Neuronal stem cell (in vitro differentiated cells): ENCODE results near the gene DDX42.
A peak's percentile ranks its signal among the peaks of the same experiment; 100 is the strongest.

Experiments
- DNase-seq: peaks from one replicate; pipeline ENCODE4 v3.0.0-alpha.2; 2013; ENCODE audit warnings: low spot score
- H2AFZ ChIP-seq: one replicate; pipeline ENCODE4 v1.6.1; 2013; ENCODE audit warnings: mild to moderate bottlenecking, low read length, inconsistent platforms
- H2AK5ac ChIP-seq: 2 replicates; pipeline ENCODE4 v1.6.1; 2013; ENCODE audit warnings: low read depth, mild to moderate bottlenecking, inconsistent platforms, low read length, moderate library complexity, mixed read lengths
- H2BK120ac ChIP-seq: 2 replicates; pipeline ENCODE4 v1.6.1; 2013; ENCODE audit warnings: low read depth, mild to moderate bottlenecking, inconsistent platforms, low read length, moderate library complexity, mixed read lengths
- H2BK12ac ChIP-seq: one replicate; pipeline ENCODE4 v1.6.1; 2013; ENCODE audit warnings: low read length, inconsistent platforms
- H2BK15ac ChIP-seq: 2 replicates; pipeline ENCODE4 v1.6.1; 2013; ENCODE audit warnings: mild to moderate bottlenecking, low read length, inconsistent platforms, mixed read lengths
- H2BK5ac ChIP-seq: one replicate; pipeline ENCODE4 v1.6.1; 2013; ENCODE audit warnings: inconsistent platforms, mild to moderate bottlenecking, low read length, moderate library complexity
- H3K14ac ChIP-seq: one replicate; pipeline ENCODE4 v1.6.1; 2013; ENCODE audit warnings: low read length, inconsistent platforms
- H3K18ac ChIP-seq: 2 replicates; pipeline ENCODE4 v1.6.1; 2013; ENCODE audit warnings: low read length, inconsistent platforms
- H3K23ac ChIP-seq: 2 replicates; pipeline ENCODE4 v1.6.1; 2013; ENCODE audit warnings: low read depth, mild to moderate bottlenecking, mixed read lengths, low read length, inconsistent platforms; ENCODE audit not compliant: poor library complexity
- H3K27ac ChIP-seq: replicated peaks from 3 replicates; pipeline ENCODE4 v1.5.1; 2013; ENCODE audit warnings: low read length, inconsistent platforms
- H3K27me3 ChIP-seq, 3 experiments: 2 replicates each; pipeline ENCODE4 v1.6.1; 2013; ENCODE audit warnings: low read length in 3 of 3, mild to moderate bottlenecking in 2 of 3, inconsistent platforms in 1 of 3, low read depth in 1 of 3, mixed read lengths in 1 of 3, moderate library complexity in 1 of 3; ENCODE audit not compliant: control insufficient read depth in 3 of 3, insufficient read depth in 3 of 3
- H3K36me3 ChIP-seq, 2 donors: replicated peaks in 1 of 2; 2 replicates each; pipeline ENCODE4 v1.6.1; 2013; ENCODE audit warnings: low read length in 2 of 2; ENCODE audit not compliant: control insufficient read depth in 2 of 2, insufficient read depth in 2 of 2
- H3K4ac ChIP-seq: 2 replicates; pipeline ENCODE4 v1.6.1; 2013; ENCODE audit warnings: inconsistent platforms, mild to moderate bottlenecking, low read length, moderate library complexity
- H3K4me1 ChIP-seq, 2 donors: 1 replicate in 1 of 2; 2 replicates in 1 of 2; pipeline ENCODE4 v1.6.1; 2013; ENCODE audit warnings: low read length in 2 of 2, low read depth in 1 of 2; ENCODE audit not compliant: control insufficient read depth in 2 of 2, insufficient read depth in 1 of 2
- H3K4me2 ChIP-seq: one replicate; pipeline ENCODE4 v1.6.1; 2013; ENCODE audit warnings: mild to moderate bottlenecking, low read length, inconsistent platforms; ENCODE audit not compliant: insufficient read depth, poor library complexity, severe bottlenecking
- H3K4me3 ChIP-seq, 2 donors: 2 replicates each; pipeline ENCODE4 v1.5.1; 2013; ENCODE audit warnings: low read length in 2 of 2, mild to moderate bottlenecking in 2 of 2, inconsistent platforms in 1 of 2, moderate library complexity in 1 of 2
- H3K79me1 ChIP-seq: one replicate; pipeline ENCODE4 v1.6.1; 2013; ENCODE audit warnings: low read depth, mild to moderate bottlenecking, inconsistent platforms, low read length, moderate library complexity
- H3K9ac ChIP-seq: one replicate; pipeline ENCODE4 v1.6.1; 2013; ENCODE audit warnings: mild to moderate bottlenecking, low read depth, low read length, inconsistent platforms; ENCODE audit not compliant: poor library complexity
- H3K9me3 ChIP-seq, 2 donors: replicated peaks in 1 of 2; 2 replicates each; pipeline versions ENCODE3 to v1.6.1; 2013; ENCODE audit warnings: low read length in 2 of 2, mild to moderate bottlenecking in 2 of 2, inconsistent platforms in 1 of 2, low read depth in 1 of 2, mixed read lengths in 1 of 2, moderate library complexity in 1 of 2; ENCODE audit not compliant: control insufficient read depth in 2 of 2, insufficient read depth in 1 of 2
- H4K8ac ChIP-seq: one replicate; pipeline ENCODE4 v1.6.1; 2013; ENCODE audit warnings: low read depth, mild to moderate bottlenecking, inconsistent platforms, low read length, moderate library complexity
- H4K91ac ChIP-seq: one replicate; pipeline ENCODE4 v1.6.1; 2013; ENCODE audit warnings: low read length, low read depth, mild to moderate bottlenecking, inconsistent platforms; ENCODE audit not compliant: poor library complexity
- WGBS, 2 donors: extraction: QIAGEN DNeasy Blood & Tissue Kit; methylation state at CpG; one replicate each; pipeline ENCODE4 v1.1.7; 2013; ENCODE audit warnings: missing lambda C conversion rate in 2 of 2, mixed read lengths in 1 of 2; ENCODE audit not compliant: insufficient read length in 2 of 2, insufficient replicate concordance in 1 of 2; ENCODE audit errors: extremely low coverage in 2 of 2; 5-methylcytosine and 5-hydroxymethylcytosine counted together

The DDX42 gene

DNA sequence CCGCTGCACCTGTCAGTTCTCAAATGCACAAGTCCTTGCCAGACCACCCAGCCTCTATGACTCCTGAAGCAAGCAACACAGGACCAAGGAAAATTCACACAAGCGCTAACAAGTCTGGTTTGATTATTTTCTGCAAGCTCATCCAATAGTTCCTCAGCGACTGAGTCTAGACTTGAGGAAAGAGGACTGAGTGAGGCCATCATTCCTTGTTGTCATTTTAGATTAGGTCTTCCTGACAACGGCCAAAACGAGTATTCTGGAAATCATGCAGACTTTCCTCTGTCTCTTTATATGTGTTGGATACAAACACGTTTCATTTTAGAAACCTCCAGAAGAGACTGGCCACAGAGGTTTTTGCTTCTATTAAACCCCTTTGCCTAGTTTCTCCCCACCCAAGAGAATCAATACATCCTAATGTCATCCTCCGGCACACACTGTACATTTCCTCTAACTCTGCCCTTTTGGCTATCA lies 1.1 kb upstream of the DDX42 start:
- Histone ChIP-seq H3K27me3 (no peaks in the 10 kb centered on the region), H2BK15ac (no peak overlapping the region), H3K9ac (peak overlapping the region; percentile 93), H3K27ac (peak overlapping the region; percentile 83), H3K9me3 (no peaks in the 10 kb centered on the region), H3K4me2 (peak overlapping the region; percentile 69), H4K91ac (no peak overlapping the region), H3K4me1 (peaks cover 3 to 6% of the 10 kb centered on the region in 2 donors), H4K8ac (no peak overlapping the region), H3K18ac (no peak overlapping the region), H3K36me3 (peaks cover 4 to 43% of the 10 kb centered on the region in 2 donors), H2BK12ac (no peak overlapping the region), H2AFZ (peak overlapping the region; percentile 85), H2AK5ac (no peak overlapping the region), H3K23ac (no peak overlapping the region), H3K79me1 (peaks cover 5% of the 10 kb centered on the region), H3K4ac (no peak overlapping the region), H3K14ac (no peak overlapping the region), H3K4me3 (peak overlapping the region; percentile 84 to 98), H2BK120ac (no peak overlapping the region), H2BK5ac (no peak overlapping the region)
- no peak for DNase-seq
- no CpG with 5 or more reads among the region's 7 CpGs for WGBS, 2 donors

DNA sequence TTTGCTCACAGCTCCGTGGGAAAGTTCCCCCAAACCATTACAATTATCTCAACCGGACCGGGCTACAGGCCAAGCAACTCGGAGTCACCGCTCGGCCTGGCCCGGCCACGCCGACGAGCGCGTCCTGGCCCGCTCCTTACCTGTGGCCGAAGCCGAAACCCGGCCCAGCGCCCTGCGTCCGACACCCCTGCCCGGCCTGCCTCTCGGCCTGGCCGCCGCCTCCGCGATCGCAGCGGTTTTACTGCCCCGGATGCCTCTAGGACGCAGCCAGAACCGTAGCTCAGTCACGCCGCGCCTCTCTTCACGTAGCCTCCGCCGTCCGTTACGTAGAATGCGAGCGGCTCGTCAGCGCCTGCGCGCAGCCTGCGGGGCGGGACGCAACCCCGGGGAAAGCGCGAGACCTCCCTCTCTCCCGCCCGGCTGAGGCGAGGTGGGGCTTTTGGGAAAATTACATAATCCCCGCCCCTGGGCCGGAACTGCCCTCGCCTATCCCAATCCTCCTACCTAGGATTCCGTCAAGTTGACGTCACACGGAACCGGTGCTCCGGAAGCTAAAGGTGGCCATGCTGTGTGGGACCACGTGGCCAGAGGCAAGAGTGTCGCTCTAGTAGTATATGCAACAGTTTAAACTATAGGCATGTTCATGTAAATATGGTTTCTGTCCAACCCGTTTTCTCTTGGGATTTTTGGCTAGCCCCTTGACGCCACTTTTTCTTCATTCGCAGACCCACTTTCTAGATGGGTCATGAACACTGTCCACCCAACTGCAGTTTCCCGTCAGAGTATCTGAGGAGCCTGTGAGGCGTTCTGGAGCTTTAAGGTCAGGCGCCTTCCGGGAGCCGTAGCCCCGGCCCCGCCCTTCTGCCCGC lies 464 bp upstream of the DDX42 start, which contains the start of gene CCDC47:
TSS of gene CCDC47 (minus strand) at position 326 of the 869 bp plus-strand sequence. CDS start 7,422 bp downstream, outside the sequence.
- peak within 1 kb of the TSS; percentile 92 for H3K23ac ChIP-seq
- peaks cover 6 to 43% of the 10 kb centered on the region in 2 donors for H3K36me3 ChIP-seq
- H4K8ac ChIP-seq, result no peak within 1 kb of the TSS
- peak within 1 kb of the TSS; percentile 84 to 99 for H3K4me3 ChIP-seq
- H4K91ac ChIP-seq, result peak within 1 kb of the TSS; percentile 65
- H3K14ac ChIP-seq, result peak within 1 kb of the TSS; percentile 86
- H3K9ac ChIP-seq, result peak within 1 kb of the TSS; percentile 93
- H2AFZ ChIP-seq, result peak within 1 kb of the TSS; percentile 85
- peaks cover 5% of the 10 kb centered on the region for H3K79me1 ChIP-seq
- no peak within 1 kb of the TSS for H2BK12ac ChIP-seq
- DNase-seq, result peak; percentile 99
- no peak within 1 kb of the TSS for H2BK120ac ChIP-seq
- H3K18ac ChIP-seq, result peak within 1 kb of the TSS; percentile 99
- H2BK15ac ChIP-seq, result peak within 1 kb of the TSS; percentile 62
- H2AK5ac ChIP-seq, result peak within 1 kb of the TSS; percentile 21
- no peaks in the 10 kb centered on the region for H3K27me3 ChIP-seq
- H3K9me3 ChIP-seq, result no peaks in the 10 kb centered on the region
- no peak within 1 kb of the TSS for H3K4ac ChIP-seq
- H2BK5ac ChIP-seq, result peak within 1 kb of the TSS; percentile 73
- H3K4me2 ChIP-seq, result peak within 1 kb of the TSS; percentile 75
- no CpG with 5 or more reads among the region's 74 CpGs for WGBS, 2 donors
- peak within 1 kb of the TSS; percentile 94 for H3K27ac ChIP-seq
- peaks cover 3 to 6% of the 10 kb centered on the region in 2 donors for H3K4me1 ChIP-seq

DNA sequence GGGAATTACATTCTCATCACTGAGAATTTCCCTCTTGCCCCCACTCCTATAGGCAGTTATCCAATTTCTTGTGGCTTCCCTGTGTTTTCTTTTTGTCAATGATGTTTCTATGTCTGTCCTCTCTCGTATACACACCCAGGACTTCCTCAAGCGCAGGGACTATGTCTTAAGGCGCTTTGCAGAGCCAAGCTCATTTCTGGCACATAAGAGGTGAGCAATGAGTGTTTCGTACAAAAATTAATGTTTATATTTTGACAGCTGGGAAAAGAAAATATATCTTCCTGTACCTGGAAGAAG lies 947 bp downstream of the DDX42 start:
- Histone ChIP-seq H3K4ac (no peak overlapping the region), H3K27ac (no peak overlapping the region), H2AFZ (no peak overlapping the region), H2BK120ac (no peak overlapping the region), H2BK5ac (no peak overlapping the region), H3K4me3 (peak overlapping the region; percentile 84 to 99), H2AK5ac (no peak overlapping the region), H3K4me1 (peaks cover 3 to 6% of the 10 kb centered on the region in 2 donors), H3K4me2 (peak overlapping the region; percentile 75), H3K9ac (no peak overlapping the region), H3K18ac (no peak overlapping the region), H3K23ac (no peak overlapping the region), H2BK15ac (no peak overlapping the region), H3K14ac (no peak overlapping the region), H3K36me3 (peaks cover 6 to 48% of the 10 kb centered on the region in 2 donors), H4K8ac (no peak overlapping the region), H2BK12ac (no peak overlapping the region), H3K79me1 (peaks cover 5% of the 10 kb centered on the region), H3K27me3 (no peaks in the 10 kb centered on the region), H4K91ac (no peak overlapping the region), H3K9me3 (no peaks in the 10 kb centered on the region)
- WGBS, 2 donors, result no CpG with 5 or more reads among the region's 4 CpGs
- no peak for DNase-seq

DNA sequence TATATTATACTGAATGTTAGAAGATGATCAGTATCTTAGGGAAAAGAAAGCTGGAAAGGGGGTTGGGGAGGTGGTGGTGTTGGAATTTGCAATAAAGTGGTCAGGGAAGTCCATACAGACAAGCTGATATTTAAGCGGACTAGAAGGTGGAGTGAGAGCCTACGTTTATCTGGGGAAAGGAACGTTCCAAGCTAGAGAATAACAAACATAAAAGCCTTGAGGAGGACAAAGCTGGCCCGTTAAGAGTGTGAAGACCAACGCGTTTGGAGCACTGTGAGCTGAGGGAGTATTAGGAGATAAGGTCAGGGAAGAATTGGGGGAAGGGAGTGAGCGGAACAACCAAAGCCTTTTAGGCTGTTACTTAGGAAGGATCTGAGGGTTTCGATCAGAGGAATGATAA lies 1.4 kb downstream of the DDX42 start:
- Histone ChIP-seq H2AK5ac (no peak overlapping the region), H3K4me3 (peak overlapping the region; percentile 84 to 99), H4K8ac (no peak overlapping the region), H3K18ac (no peak overlapping the region), H3K27me3 (no peaks in the 10 kb centered on the region), H3K79me1 (peaks cover 5% of the 10 kb centered on the region), H2BK120ac (no peak overlapping the region), H3K4me1 (peaks cover 3 to 6% of the 10 kb centered on the region in 2 donors), H3K27ac (no peak overlapping the region), H3K23ac (no peak overlapping the region), H3K14ac (no peak overlapping the region), H3K4me2 (peak overlapping the region; percentile 75), H3K36me3 (peaks cover 6 to 49% of the 10 kb centered on the region in 2 donors), H2BK5ac (no peak overlapping the region), H2BK15ac (no peak overlapping the region), H2AFZ (no peak overlapping the region), H4K91ac (no peak overlapping the region), H3K4ac (no peak overlapping the region), H3K9ac (no peak overlapping the region), H3K9me3 (no peaks in the 10 kb centered on the region), H2BK12ac (no peak overlapping the region)
- no CpG with 5 or more reads among the region's 8 CpGs for WGBS, 2 donors
- DNase-seq, result no peak
